VCaP (cell line): ENCODE results near the gene PLPP3.

Source experiments
- H3K27ac ChIP-seq: fragments of 450-650 bp; 2 replicates; pipeline ENCODE4 v1.5.1; 2017
- CTCF ChIP-seq: fragments of 450-650 bp; conservative IDR thresholded peaks from 2 replicates; pipeline ENCODE4 v1.5.1; 2017; ENCODE audit warnings: mild to moderate bottlenecking, moderate library complexity

Gene PLPP3

GRCh38 chr1:56502700-56503245, 76.6 kb downstream of the PLPP3 start:
- TF ChIP-seq CTCF = no peak
- H3K27ac ChIP-seq = no peak overlapping the region

DNA sequence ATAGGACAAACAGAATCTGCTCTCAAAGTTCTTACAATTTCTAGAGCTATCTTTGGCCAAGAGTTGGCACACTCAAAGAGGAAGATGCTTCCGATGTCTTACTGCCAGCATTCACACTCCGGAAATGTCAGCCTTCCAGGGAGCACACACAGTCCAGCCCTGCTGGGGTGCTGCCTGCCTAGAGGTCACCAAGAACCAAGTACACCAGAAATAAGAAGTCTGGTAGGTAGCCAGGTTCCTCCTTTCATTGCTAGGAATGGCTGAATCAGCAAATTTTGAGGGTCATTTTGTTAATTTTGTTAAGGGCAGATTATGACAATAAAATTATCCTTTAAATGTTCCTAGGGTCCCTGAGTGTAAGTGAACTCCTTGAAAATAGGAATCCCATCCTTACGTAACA, 77.5 kb downstream of the PLPP3 start:
- no peak overlapping the region for H3K27ac ChIP-seq
- no peak for TF ChIP-seq CTCF

GRCh38 chr1:56501426-56501825, 77.9 kb downstream of the PLPP3 start:
- H3K27ac ChIP-seq = no peak overlapping the region
- no peak for TF ChIP-seq CTCF

DNA sequence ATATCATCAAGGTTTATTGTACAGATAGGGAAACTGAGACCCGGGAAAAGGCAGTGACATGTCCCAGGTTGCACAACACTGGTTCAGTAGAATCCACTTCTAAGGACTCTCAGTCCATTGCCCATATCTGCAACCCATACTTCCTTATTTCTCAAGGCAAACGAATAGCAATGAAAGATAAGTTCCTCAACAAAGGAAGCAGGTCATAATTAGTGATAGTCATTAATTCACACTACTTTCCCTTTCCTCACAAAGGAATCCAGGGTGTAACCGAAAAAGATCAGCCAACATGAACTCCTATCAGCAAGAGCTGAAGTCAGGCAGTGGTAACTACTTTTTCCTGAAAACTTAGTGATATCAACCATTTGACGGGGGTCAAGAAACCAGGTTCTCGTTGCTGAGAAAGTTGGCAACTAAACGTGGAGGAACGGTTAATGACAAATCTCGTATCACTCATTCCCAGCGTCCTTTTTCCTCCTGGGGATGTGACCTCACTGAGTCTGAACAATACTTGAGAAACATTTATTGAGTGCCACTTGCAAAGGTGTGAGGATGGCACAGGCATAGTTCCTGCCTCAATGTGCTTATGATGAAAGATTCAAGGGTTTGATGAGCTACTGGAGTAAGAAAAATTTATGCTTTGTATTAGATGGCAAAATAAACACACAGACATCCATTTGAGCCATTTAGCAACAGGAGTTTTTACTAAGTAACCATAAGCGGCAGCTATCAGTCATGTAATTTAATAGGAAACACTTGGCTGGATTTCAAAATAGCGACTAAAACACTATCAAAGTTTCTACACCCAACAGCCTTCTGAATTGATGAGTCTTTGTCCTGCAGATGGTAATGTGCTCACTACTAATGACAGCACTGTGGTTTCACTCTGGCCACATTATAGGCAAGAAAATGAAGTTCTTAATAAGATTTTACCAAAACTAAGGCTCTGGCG, 82.3 kb downstream of the PLPP3 start:
- TF ChIP-seq CTCF = no peak
- no peak overlapping the region for H3K27ac ChIP-seq

- H3K27ac ChIP-seq = no peak overlapping the region
- TF ChIP-seq CTCF = no peak
Observed at GRCh38 chr1:56496158-56496557, 83.2 kb downstream of the PLPP3 start.

DNA sequence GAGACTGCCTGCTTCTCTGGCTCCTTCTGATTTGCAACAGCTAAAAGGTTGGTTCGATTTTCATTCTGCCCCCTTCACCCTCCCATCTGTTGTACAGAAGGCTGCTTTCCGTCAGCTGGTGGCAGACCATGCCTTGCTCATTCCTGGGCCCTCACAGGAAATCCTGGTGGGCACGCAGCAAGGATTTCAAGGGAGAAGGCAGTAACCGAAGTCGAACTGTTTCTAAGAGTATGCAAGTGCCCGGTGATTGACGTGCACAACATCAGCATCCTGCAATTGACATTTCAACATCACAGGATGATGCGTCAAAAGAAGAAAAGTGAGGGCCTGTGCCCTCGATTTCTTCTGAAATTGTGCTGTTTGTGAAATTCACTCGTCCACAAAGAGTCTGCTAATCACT, 83.8 kb downstream of the PLPP3 start:
- no peak for TF ChIP-seq CTCF
- no peak overlapping the region for H3K27ac ChIP-seq

- no peak for TF ChIP-seq CTCF
- H3K27ac ChIP-seq = no peak overlapping the region
Observed at GRCh38 chr1:56494306-56494705, 85.1 kb downstream of the PLPP3 start.
